ENCODE results near the gene MEAF6. TPM values are rescaled to one million over a fixed set of nuclear protein-coding genes. Genes with fewer than 3 reads are reported as not detected.
"Not testable (repeated sequence)": the region's sequence is repeated elsewhere in the genome, so short reads cannot be mapped to it uniquely, and the experiment has no call there.

MEAF6 gene
- total RNA-seq, 1 donor from 2014 or later: 82.9 TPM

DNA sequence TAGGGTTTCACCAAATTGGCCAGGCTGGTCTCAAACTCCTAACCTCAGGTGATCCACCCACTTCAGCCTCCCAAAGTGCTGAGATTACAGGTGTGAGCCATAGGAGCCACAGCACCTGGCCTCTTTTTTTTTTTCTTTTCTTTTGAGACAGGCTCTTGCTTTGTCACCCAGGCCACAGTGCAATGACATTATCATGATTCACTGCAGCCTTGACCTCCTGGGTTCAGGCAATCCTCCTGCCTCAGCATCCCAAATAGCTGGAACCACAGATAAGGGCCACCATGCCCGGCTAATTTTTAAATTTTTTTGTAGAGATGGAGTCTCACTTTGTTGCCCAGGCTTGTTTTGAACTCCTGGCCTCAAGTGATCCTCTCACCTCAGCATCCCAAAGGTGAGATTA is 15.3 kb upstream of the MEAF6 start:
- DNase-seq: not testable (repeated sequence)

DNA sequence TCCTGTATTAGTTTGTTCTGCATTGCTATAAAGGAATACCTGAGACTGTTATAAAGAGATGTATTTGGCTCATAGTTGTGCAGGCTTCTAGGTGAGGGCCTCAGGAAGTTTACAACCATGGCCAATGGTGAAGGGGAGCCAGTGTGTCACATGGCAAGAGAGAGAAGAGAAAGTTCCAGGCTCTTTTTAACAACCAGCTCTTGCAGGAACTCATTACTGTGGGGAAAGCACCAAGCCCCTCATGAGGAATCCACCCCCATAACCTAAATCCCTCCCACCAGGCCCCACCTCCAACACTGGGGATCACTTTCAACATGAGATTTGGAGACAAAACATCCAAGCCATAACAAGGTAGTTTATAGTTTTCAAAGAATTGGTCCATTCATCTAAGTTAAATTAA is 5.0 kb upstream of the MEAF6 start:
- no peak for DNase-seq

DNA sequence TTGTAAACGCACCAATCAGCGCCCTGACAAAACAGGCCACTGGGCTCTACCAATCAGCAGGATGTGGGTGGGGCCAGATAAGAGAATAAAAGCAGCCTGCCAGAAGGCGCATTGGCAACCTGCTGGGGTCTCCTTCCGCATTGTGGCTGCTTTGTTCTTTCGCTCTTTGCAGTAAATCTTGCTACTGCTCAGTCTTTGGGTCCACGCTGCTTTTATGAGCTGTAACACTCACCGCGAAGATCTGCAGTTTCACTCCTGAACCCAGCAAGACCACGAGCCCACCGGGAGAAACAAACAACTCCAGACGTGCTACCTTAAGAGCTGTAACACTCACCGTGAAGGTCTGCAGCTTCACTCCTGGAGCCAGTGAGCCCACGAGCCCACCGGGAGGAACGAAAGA is 4.4 kb upstream of the MEAF6 start:
- DNase-seq: not testable (repeated sequence)

- not testable (repeated sequence) for DNase-seq
These were observed 3.7 kb upstream of the MEAF6 start for GRCh38 chr1:37518241-37518640.

DNA sequence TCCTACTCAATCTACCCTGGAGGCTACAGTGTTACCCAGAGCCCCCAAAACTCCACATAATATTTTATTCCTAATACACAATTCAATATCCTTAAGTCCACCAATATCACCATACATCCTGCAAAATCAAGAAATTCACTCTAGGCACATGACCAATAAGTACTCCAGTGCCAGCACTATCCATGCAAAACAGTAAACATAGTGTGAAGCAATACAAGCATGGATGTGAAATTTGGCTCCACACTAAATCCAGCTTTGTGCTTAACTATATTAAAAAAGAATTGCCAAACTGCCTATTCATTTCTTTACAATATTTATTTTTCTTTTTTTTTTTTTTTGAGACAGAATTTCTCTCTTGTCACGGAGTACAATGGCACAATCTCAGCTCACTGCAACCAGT is 3.0 kb upstream of the MEAF6 start:
- no peak for DNase-seq

- no peak for DNase-seq
These were observed 844 bp upstream of the MEAF6 start for GRCh38 chr1:37515185-37516034.

DNA sequence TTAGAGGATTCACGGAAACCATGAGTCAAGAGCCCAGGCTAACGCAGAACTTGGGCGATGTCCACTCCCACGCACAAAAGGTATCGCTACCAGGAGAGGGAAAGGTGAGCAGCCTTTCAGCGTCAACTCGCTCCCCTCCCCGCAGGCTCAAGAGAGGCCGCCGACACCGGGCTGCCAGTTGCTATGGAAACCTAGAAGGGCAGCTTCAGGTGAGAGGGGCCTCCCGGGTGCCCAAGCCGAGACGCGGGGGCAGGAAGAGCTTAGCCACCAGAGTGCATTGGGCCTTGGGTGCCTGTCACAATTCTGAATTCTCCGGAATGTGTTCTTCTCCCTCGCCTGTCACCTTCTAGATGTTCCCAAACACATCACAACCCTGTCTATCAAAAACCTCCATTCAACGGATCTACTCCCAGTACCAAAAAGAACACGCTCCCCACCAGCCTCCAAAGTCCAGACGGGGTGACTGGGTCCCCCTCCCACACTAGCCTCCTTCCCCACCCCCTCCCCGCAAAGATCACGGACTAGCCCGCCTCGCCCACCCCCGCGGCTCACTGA is 694 bp downstream of the MEAF6 start:
- peak; percentile 39 for DNase-seq

DNA sequence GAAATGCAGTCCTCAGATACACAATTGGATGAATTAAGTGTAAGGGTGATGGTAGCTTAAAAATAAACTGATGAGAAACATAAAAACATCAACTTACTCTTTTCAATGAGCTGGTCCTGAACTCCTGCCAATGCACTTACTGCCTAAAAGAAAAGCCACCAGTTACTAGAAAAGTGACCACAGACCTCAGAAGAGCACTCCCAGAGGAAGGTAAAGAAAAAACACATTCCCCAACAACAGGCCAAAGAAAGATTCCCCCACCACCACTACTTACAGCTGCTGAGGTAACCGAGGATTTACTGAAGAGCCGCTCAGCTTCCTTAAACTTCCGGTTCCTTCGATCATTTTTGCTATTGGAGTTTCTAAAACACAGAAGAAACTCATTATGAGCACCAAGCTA is 5.4 kb downstream of the MEAF6 start:
- DNase-seq: peak; percentile 21

GRCh38 chr1:37506740-37507139 is 7.8 kb downstream of the MEAF6 start:
- no peak for DNase-seq

- DNase-seq: not testable (repeated sequence)
These were observed 11.8 kb downstream of the MEAF6 start for GRCh38 chr1:37502791-37503190.

DNA sequence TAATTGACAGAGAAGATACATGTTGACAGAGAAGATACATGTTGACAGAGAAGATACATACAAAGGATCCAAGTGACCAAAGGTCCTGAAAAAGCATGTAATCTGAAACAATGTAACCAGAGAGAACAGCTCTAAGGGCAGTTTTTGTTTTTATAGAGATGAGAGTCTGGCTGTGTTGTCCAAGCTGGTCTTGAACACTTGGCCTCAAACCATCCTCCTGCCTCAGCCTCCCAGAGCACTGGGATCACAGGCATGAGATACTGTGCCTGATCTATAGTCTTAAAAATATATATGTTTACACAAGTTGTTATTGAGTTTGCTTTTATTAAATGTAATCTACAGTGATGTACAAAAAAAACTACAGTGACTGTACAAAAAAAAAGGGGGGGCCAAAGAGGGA is 12.5 kb downstream of the MEAF6 start:
- DNase-seq: no peak

DNA sequence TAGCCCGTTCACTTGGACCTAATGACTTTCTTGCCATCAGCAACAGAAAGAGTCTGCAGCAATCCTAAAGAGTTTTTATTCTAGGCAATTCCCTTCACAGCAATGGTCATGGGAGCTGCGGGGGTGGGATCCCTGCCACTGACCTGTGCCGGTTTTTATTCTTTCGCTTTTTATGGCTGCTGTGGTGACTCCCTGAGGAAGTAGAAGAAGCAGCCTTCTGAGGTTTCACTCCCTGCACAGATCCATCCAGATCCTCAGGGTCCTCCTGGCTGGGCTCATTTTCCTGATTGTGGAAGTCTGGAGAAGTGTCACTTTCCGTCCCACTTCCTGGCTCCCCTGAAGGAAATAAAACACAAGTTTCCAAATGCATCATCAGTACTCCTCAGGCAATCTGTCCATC is 12.9 kb downstream of the MEAF6 start:
- no peak for DNase-seq

DNA sequence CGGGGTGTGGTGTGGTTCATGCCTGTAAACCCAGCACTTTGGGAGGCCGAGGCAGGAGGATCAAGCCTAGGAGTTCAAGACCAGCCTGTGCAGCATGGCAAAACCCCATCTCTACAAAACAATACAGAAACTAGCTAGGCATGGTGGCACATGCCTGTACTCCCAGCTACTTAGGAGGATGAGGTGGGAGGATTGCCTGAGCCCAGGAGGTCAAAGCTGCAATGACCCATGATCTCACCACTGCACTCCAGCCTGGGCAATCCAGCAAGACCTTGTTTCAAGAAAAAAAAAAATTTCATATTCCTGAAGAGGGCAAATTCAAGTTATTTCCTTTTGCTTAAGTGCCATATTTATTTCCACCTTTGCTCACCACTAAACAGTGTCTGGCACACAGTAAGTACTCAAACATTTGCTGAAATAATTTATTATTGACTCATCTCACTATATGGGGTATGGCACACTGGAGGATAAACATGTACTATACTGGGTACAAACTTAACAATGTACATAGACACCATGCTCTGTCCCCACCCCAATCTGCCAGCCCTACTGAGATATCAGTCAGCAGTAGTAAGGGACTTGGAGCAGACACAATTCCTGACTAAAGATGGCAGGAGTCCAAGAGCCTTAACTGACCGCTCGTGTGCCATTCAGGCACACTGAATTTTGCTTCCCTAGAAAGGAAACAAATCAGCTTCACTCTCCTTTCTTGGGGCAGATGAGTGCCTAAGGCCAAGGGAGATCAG is 15.5 kb downstream of the MEAF6 start:
- peak; percentile 85 for DNase-seq

DNA sequence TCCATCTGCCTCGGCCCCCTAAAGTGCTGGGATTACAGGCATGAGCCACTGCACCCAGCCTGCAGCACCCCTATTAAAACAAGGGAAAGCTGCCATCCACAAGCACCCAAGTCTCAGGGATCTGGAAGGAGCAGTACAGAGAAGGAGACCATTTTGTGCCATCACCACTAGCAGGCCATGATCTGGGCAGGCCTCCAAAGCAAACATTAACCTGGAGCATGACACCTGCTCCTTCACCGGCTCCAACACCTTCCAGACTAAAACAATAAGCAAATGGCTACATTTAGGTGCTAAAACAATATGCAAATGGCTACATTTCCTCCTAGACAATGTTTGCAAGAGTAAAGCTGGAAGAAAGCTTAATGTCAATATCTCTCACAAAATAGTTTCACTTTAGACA is 16.7 kb downstream of the MEAF6 start:
- DNase-seq: no peak

- no peak for DNase-seq
These were observed 18.7 kb downstream of the MEAF6 start for GRCh38 chr1:37495875-37496274.

DNA sequence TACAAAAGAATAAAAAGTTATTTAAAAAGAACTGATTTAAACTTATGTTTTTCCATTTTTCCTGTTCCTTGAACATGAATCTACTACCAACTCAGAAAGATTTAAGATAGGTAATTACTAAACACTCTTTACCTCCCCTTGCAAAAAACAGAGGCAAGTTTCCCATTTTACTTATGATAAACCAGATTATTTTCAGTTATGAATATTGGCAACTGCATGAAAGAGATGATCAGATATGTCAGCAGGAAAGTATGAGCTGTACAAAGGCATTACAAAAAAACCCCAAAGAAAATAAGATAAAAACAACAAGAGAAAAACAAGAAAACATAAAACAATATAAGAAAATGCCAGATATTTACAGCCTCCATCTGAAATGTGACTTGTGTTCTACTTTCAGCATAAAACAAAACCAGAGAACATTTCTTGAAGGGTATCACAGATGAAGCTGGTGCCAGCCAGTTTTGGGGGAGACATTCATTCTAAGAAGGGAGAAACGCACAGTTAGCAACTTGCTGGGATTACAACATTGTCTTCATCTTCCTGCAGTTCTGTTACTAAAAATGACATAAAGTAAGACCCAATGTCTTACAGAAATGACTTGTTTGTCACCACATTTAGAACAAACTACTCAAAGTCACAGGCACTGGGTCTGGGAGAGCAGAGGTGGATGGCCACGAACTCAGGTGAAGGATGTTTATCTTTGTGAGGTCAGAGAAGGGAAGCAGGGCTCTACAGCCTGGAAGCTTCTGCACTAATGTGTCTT is 21.0 kb downstream of the MEAF6 start:
- DNase-seq: no peak

- DNase-seq: no peak
These were observed 27.0 kb downstream of the MEAF6 start for GRCh38 chr1:37487619-37487984.

- peak; percentile 86 for DNase-seq
These were observed 27.6 kb downstream of the MEAF6 start for GRCh38 chr1:37486680-37487618.

DNA sequence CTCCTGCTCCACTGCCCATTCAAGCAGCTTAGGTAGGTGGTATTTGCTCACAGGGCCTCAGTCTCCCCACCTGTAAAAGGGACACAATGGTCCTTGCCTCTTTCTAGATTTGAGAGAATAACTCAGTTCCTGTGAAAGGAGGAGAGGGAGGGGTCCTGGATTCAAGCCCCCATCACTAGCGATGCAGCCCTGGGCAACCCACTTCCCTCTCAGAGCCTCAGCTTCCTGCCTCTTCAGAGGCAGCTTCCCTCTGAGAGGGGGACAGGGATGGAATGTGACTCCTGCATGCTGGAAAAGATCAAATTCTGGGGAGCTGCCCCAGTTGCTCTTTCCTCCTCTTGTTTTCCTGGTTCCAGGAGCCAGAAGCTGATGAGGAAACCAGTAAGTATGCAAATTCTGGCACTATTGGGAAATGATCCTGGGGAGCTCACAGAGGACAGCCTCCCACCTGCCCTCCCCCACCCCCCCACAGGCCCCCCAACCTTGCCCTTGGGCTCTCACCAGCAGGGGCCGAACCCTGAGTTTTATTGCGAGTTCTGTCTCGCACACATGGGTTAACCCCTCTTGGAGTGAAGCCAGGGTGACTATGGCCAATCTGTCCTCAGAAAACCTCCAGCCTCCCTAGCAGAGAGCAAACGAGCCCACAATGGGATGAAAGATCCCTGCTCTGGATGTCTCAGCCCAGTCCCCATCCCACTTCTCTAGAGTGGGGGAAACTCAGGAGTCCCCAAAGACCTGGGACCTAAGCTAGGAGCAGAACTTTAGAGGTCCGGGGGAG is 28.5 kb downstream of the MEAF6 start:
- DNase-seq: no peak

DNA sequence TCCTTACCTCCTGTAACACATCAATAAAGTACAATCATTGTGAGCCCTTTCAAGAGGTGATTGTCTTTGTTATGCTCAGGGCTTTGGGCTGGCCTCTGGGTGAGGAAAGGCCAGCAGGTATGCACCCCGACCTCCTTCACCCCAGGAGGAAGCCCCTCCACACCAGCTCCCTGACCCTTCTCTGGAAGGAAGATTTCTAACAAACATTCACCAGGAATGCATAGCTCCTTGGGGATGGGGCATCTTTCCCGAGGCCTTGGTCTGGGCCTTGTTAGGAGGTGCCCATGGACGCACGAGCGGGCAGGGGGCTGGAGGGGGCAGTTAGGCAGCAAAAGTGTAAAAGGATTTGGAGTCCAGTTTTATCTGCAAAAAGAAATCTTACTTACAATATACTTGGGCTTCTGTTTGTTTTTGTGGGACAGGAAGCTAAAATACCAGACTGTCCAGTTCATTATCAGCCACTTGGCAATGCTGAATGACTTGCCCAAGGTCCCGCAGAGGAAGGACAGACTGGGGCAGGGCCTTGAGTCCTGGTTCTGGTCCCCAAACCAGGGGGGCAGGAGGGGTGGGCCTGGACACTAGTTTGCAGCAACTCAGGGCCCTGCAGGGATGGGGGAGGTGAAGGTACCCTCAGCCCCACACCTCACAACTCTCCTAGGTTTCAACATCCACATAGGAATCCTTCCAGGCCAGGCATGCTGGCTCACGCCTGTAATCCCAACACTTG is 30.1 kb downstream of the MEAF6 start:
- DNase-seq: no peak

All from dermis blood vessel endothelial cell (primary cell).